ENCODE data around the gene MRPL9.
"Not testable (repeated sequence)": the region's sequence is repeated elsewhere in the genome, so short reads cannot be mapped to it uniquely, and the experiment has no call there.

Gene MRPL9

GRCh38 chr1:151774256-151774922, 11.1 kb upstream of the MRPL9 start:
- no peak overlapping the region for H3K18ac ChIP-seq (ENCODE audit: low read depth in 1 of 2, low read length in 2 of 2)
- no peaks in the 10 kb centered on the region for H3K9me3 ChIP-seq (ENCODE audit: control insufficient read depth, low read length)
- no peak overlapping the region for H2BK120ac ChIP-seq (ENCODE audit: low read depth, low read length)

GRCh38 chr1:151773702-151774101, 10.4 kb upstream of the MRPL9 start:
- no peak overlapping the region for H3K18ac ChIP-seq (ENCODE audit: low read depth in 1 of 2, low read length in 2 of 2)
- no peak overlapping the region for H2BK15ac ChIP-seq (ENCODE audit: low read depth, poor library complexity, severe bottlenecking)
- H3K4ac ChIP-seq (ENCODE audit: low read depth in 1 of 2, low read length in 2 of 2) = no peak overlapping the region
- no peak overlapping the region for H3K23ac ChIP-seq (ENCODE audit: low read length in 2 of 2)
- no peak overlapping the region for H2BK5ac ChIP-seq (ENCODE audit: low read depth, low read length, poor library complexity, severe bottlenecking)
- H3K9me3 ChIP-seq (ENCODE audit: control insufficient read depth, low read length) = no peaks in the 10 kb centered on the region
- peak; percentile 10 for DNase-seq
- H4K91ac ChIP-seq (ENCODE audit: low read length) = no peak overlapping the region
- no peak overlapping the region for H4K8ac ChIP-seq (ENCODE audit: low read length)
- H2BK12ac ChIP-seq (ENCODE audit: low read length in 2 of 2) = no peak overlapping the region
- H2BK120ac ChIP-seq (ENCODE audit: low read depth, low read length) = no peak overlapping the region
- no peaks in the 10 kb centered on the region for H3K27me3 ChIP-seq (ENCODE audit: control insufficient read depth in 1 of 2, insufficient read depth in 1 of 2, low read length in 2 of 2)
- H3K14ac ChIP-seq (ENCODE audit: low read length in 2 of 2) = no peak overlapping the region
- peaks cover 0 to 9% of the 10 kb centered on the region in 2 experiments for H3K36me3 ChIP-seq (ENCODE audit: control insufficient read depth in 1 of 2, insufficient read depth in 2 of 2, low read depth in 1 of 2, low read length in 2 of 2)
- H3K79me1 ChIP-seq (replicated peaks; ENCODE audit: low read length, poor library complexity, severe bottlenecking) = no peaks in the 10 kb centered on the region
- WGBS = 83% methylated on average over 3 of the region's 5 CpGs
- H3K4me3 ChIP-seq (ENCODE audit: insufficient read depth in 1 of 2, low read depth in 1 of 2, low read length in 2 of 2) = no peak overlapping the region
- peak overlapping the region; percentile 17 for H3K9ac ChIP-seq (ENCODE audit: low read length)
- no peak overlapping the region for H2AK5ac ChIP-seq (ENCODE audit: low read length, severe bottlenecking)
- H3K4me2 ChIP-seq (ENCODE audit: low read length, poor library complexity, severe bottlenecking) = no peak overlapping the region
- no peak overlapping the region for H2AFZ ChIP-seq (ENCODE audit: low read depth, low read length)
- H3K27ac ChIP-seq (ENCODE audit: low read length, poor library complexity, severe bottlenecking) = no peak overlapping the region
- H3K4me1 ChIP-seq (ENCODE audit: control insufficient read depth, insufficient read depth, low read depth, low read length) = no peaks in the 10 kb centered on the region

More at GRCh38 chr1:151774256-151774922, 11.1 kb upstream of the MRPL9 start:
- H3K36me3 ChIP-seq (ENCODE audit: control insufficient read depth in 1 of 2, insufficient read depth in 2 of 2, low read depth in 1 of 2, low read length in 2 of 2) = peaks cover 0 to 9% of the 10 kb centered on the region in 2 experiments
- 69% methylated on average over 2 of the region's 3 CpGs for WGBS
- H2BK5ac ChIP-seq (ENCODE audit: low read depth, low read length, poor library complexity, severe bottlenecking) = no peak overlapping the region
- no peaks in the 10 kb centered on the region for H3K27me3 ChIP-seq (ENCODE audit: control insufficient read depth in 1 of 2, insufficient read depth in 1 of 2, low read length in 2 of 2)
- H2AK5ac ChIP-seq (ENCODE audit: low read length, severe bottlenecking) = no peak overlapping the region
- H3K9ac ChIP-seq (ENCODE audit: low read length) = no peak overlapping the region
- no peak overlapping the region for H4K8ac ChIP-seq (ENCODE audit: low read length)
- no peak overlapping the region for H3K4ac ChIP-seq (ENCODE audit: low read depth in 1 of 2, low read length in 2 of 2)
- no peak overlapping the region for H3K4me2 ChIP-seq (ENCODE audit: low read length, poor library complexity, severe bottlenecking)
- no peak overlapping the region for H3K23ac ChIP-seq (ENCODE audit: low read length in 2 of 2)
- H3K4me1 ChIP-seq (ENCODE audit: control insufficient read depth, insufficient read depth, low read depth, low read length) = no peaks in the 10 kb centered on the region
- no peak overlapping the region for H3K14ac ChIP-seq (ENCODE audit: low read length in 2 of 2)
- no peak overlapping the region for H4K91ac ChIP-seq (ENCODE audit: low read length)
- H3K79me1 ChIP-seq (replicated peaks; ENCODE audit: low read length, poor library complexity, severe bottlenecking) = no peaks in the 10 kb centered on the region
- H2BK12ac ChIP-seq (ENCODE audit: low read length in 2 of 2) = no peak overlapping the region
- DNase-seq = no peak
- no peak overlapping the region for H3K27ac ChIP-seq (ENCODE audit: low read length, poor library complexity, severe bottlenecking)
- no peak overlapping the region for H2BK15ac ChIP-seq (ENCODE audit: low read depth, poor library complexity, severe bottlenecking)
- H2AFZ ChIP-seq (ENCODE audit: low read depth, low read length) = no peak overlapping the region
- no peak overlapping the region for H3K4me3 ChIP-seq (ENCODE audit: insufficient read depth in 1 of 2, low read depth in 1 of 2, low read length in 2 of 2)

DNA sequence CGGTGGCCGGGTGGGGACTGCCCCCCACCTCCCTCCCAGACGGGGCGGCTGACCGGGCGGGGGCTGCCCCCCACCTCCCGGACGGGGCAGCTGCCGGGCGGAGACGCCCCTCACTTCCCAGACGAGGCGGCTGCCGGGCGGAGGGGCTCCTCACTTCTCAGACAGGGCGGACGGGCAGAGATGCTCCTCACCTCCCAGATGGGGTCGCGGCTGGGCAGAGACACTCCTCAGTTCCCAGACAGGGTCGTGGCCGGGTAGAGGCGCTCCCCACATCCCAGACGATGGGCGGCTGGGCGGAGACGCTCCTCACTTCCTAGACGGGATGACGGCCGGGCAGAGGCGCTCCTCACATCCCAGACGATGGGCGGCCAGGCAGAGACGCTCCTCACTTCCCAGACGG, 6.0 kb upstream of the MRPL9 start:
- not testable (repeated sequence) for H2AFZ ChIP-seq (ENCODE audit: low read depth, low read length); H3K9ac ChIP-seq (ENCODE audit: low read length); H2BK5ac ChIP-seq (ENCODE audit: low read depth, low read length, poor library complexity, severe bottlenecking); H2AK5ac ChIP-seq (ENCODE audit: low read length, severe bottlenecking); H4K8ac ChIP-seq (ENCODE audit: low read length); DNase-seq; H3K36me3 ChIP-seq (ENCODE audit: control insufficient read depth in 1 of 2, insufficient read depth in 2 of 2, low read depth in 1 of 2, low read length in 2 of 2); H2BK120ac ChIP-seq (ENCODE audit: low read depth, low read length); H2BK12ac ChIP-seq (ENCODE audit: low read length in 2 of 2); H3K27me3 ChIP-seq (ENCODE audit: control insufficient read depth in 1 of 2, insufficient read depth in 1 of 2, low read length in 2 of 2); H3K27ac ChIP-seq (ENCODE audit: low read length, poor library complexity, severe bottlenecking); H3K4me2 ChIP-seq (ENCODE audit: low read length, poor library complexity, severe bottlenecking); H3K14ac ChIP-seq (ENCODE audit: low read length in 2 of 2); H3K4me3 ChIP-seq (ENCODE audit: insufficient read depth in 1 of 2, low read depth in 1 of 2, low read length in 2 of 2); H3K18ac ChIP-seq (ENCODE audit: low read depth in 1 of 2, low read length in 2 of 2); H3K23ac ChIP-seq (ENCODE audit: low read length in 2 of 2); H2BK15ac ChIP-seq (ENCODE audit: low read depth, poor library complexity, severe bottlenecking); H3K9me3 ChIP-seq (ENCODE audit: control insufficient read depth, low read length); H3K4me1 ChIP-seq (ENCODE audit: control insufficient read depth, insufficient read depth, low read depth, low read length); H3K79me1 ChIP-seq (replicated peaks; ENCODE audit: low read length, poor library complexity, severe bottlenecking); H4K91ac ChIP-seq (ENCODE audit: low read length); H3K4ac ChIP-seq (ENCODE audit: low read depth in 1 of 2, low read length in 2 of 2)
- 93% methylated on average over 20 of the region's 34 CpGs for WGBS

DNA sequence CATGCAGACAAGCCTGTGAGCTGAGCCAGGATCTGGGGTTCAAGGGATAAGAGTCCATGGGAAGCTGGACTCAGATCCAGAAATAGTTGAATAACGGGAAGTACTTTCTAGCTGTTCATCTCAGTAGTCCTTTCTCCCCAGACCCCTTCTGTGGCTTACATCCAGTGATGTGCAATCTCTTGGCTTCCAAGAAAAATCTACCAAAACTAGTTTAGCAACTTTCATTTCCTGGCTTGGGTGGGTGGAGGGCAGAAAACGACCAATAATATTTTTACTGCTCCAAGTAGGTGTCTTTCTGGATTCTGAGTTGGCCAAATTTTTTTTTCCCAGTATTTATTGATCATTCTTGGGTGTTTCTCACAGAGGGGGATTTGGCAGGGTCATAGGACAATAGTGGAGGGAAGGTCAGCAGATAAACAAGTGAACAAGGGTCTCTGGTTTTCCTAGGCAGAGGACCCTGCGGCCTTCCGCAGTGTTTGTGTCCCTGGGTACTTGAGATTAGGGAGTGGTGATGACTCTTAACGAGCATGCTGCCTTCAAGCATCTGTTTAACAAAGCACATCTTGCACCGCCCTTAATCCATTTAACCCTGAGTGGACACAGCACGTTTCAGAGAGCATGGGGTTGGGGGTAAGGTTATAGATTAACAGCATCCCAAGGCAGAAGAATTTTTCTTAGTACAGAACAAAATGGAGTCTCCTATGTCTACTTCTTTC, 5.2 kb upstream of the MRPL9 start:
- H3K79me1 ChIP-seq (replicated peaks; ENCODE audit: low read length, poor library complexity, severe bottlenecking) = not testable (repeated sequence)
- WGBS = 38% methylated on average over 1 of the region's 7 CpGs
- peak overlapping the region; percentile 9 for H2BK5ac ChIP-seq (ENCODE audit: low read depth, low read length, poor library complexity, severe bottlenecking)

More for the DNA sequence above, 5.2 kb upstream of the MRPL9 start:
- H3K4me2 ChIP-seq (ENCODE audit: low read length, poor library complexity, severe bottlenecking); H4K91ac ChIP-seq (ENCODE audit: low read length); H3K18ac ChIP-seq (ENCODE audit: low read depth in 1 of 2, low read length in 2 of 2); H3K4ac ChIP-seq (ENCODE audit: low read depth in 1 of 2, low read length in 2 of 2); H2BK12ac ChIP-seq (ENCODE audit: low read length in 2 of 2); H4K8ac ChIP-seq (ENCODE audit: low read length); H2BK120ac ChIP-seq (ENCODE audit: low read depth, low read length); H2BK15ac ChIP-seq (ENCODE audit: low read depth, poor library complexity, severe bottlenecking); DNase-seq; H3K4me1 ChIP-seq (ENCODE audit: control insufficient read depth, insufficient read depth, low read depth, low read length); H3K14ac ChIP-seq (ENCODE audit: low read length in 2 of 2); H3K36me3 ChIP-seq (ENCODE audit: control insufficient read depth in 1 of 2, insufficient read depth in 2 of 2, low read depth in 1 of 2, low read length in 2 of 2); H2AK5ac ChIP-seq (ENCODE audit: low read length, severe bottlenecking); H2AFZ ChIP-seq (ENCODE audit: low read depth, low read length); H3K23ac ChIP-seq (ENCODE audit: low read length in 2 of 2); H3K9ac ChIP-seq (ENCODE audit: low read length); H3K27ac ChIP-seq (ENCODE audit: low read length, poor library complexity, severe bottlenecking); H3K27me3 ChIP-seq (ENCODE audit: control insufficient read depth in 1 of 2, insufficient read depth in 1 of 2, low read length in 2 of 2); H3K4me3 ChIP-seq (ENCODE audit: insufficient read depth in 1 of 2, low read depth in 1 of 2, low read length in 2 of 2); H3K9me3 ChIP-seq (ENCODE audit: control insufficient read depth, low read length): not testable (repeated sequence)
